NCI-H524 treated with DMSO at 0.1 percent for 48 hours (cell line): ENCODE measurements around the gene ADD1.

ENCODE experiments used
- DNase-seq: peaks from one replicate; lab custom pipeline; 2025; lab: John Stamatoyannopoulos, UW

The ADD1 gene

DNA sequence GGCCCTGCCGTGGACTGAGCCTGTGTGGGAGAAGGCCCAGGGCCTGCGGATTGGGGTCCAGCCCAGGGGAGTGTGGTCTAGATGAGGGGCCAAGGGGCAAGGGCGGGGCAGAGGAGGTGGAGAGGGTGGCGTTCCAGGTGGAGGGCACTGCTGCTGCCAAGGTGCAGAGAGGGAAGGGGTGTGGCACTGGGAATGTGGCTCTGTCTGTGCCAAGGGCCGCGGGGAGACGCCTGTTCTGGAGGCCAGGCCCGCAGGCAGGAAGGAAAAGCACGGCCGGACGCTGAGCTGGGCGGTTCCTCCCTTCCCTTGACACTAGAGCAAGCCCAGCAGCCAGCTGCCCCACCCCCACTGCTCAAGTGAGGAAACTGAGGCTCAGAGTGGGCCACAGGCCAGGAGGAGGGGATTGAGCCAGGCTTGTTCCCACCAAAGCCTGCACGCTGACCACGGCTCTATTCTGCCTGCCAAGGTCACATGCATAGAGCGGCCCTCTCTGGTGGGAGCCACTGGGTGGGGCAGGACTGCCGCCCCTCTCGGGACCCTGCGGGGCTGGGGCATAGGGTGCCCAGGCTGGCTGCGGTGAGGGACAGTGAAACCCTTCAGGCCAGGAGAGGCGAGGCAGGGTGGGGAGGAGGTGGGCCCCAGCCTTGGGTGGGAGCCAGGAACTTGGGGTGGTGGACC is 37.8 kb upstream of the ADD1 start:
- DNase-seq: no peak

DNA sequence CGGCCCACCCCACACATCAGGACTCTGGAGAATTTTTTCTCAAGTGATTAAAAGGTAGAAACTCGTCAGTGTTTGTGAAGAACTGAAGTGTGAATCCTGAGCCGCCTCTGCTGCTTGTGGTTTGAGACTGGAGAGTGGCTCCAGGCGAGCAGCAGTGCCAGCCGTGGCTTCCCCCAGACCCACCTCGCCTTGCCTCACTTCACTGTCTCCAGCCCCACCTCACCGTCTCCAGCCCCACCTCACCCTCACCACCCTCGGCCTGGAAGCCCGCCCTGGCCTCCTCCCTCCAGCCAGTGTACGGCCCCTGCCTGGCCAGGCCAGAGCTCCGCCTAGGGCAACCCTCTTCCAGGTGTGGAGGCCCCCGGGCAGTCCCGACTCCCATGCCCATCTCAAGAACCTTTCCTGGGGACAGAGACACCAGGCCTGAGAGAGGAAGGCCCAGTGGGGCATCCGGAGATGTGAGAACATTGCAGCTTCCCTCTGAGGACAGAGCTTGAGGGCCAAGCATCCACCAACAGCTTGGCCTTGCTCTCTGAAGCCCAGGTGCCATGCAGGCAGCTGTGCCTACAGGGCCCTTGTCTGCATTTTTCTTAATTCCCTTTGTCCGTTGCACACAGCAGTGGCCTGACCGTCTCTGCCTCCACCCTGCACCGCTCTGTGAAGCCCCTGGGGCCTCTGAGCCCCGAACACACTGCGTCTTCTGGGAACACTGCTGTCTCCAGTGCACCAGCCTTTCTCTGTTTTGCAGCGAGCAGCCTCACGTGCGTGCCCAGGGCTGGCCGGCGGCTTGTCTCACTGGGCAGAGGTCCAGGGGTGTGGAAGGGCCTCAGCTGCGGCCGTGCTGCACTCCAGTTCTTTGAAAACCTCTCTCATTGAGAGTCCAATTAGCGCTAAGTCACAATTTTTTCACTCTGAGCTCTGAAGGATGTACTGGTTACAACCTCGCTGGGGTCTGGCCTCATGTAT is 37.0 kb upstream of the ADD1 start:
- DNase-seq: no peak

DNA sequence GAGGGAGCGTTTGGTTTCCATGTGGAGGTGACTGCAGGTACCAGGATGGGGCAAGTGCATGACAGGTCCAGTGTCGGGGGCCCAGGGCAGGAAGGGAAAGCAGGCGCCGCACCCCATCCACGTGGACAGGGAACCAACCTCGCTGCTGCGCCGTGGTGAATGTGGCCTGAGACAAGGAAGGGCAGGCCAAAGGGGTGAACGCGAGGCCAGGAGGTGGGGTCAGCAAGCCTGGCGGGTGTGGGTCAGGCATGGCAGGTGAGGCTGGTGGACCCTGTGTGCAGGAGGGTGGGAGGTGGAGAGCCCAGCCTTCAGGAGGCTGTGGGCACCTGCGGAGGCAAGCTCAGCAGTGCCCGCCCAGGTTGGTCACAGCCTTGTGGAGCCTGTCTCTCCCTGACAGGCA is 36.1 kb upstream of the ADD1 start:
- no peak for DNase-seq

DNA sequence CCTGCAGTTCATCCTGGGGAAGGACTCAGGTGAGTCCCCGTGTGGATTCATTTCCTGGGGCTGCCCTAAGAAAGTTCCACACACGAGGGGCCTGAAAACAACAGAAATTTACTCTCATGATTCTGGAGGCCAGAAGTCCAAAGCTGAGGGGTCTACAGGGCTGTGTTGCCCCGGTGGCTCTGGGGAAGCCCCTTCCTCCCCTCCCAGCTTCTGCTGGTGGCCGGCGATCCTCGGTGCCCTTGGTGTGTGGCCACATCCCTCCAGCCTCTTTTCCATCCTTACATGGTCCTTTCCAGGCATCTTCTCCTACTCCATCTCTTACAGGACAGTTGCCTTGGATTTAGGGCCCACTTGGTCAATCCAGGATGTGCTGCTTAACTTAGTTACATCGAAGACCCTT is 35.6 kb upstream of the ADD1 start:
- no peak for DNase-seq

DNA sequence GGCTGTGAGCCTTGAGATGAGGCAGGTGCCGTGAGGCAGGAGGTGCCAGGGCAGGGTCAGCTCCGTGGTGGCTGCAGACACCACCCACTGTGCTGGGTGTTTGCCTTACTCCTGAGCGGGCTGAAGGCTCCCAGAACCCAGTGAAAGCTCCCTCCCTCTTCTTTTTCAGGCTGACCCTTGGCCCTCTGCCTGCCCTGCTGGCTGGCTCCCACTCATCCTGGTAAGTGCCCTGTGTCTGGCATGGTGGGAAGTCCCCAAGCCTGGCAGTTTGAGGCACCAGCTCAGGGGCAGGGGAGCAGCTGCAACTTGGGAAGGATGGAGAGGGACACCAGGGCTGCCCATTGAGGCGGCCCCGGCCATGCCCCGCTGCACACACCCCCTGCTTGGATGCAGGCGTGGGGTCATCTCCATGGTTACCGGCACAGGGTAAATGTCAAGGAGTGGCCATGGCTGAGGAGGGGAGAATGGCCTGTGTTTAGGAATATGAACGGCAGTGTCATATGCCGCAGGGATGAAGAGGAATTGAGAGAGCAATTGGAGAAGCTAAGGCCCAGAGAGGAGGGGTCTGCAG is 33.9 kb upstream of the ADD1 start:
- no peak for DNase-seq

DNA sequence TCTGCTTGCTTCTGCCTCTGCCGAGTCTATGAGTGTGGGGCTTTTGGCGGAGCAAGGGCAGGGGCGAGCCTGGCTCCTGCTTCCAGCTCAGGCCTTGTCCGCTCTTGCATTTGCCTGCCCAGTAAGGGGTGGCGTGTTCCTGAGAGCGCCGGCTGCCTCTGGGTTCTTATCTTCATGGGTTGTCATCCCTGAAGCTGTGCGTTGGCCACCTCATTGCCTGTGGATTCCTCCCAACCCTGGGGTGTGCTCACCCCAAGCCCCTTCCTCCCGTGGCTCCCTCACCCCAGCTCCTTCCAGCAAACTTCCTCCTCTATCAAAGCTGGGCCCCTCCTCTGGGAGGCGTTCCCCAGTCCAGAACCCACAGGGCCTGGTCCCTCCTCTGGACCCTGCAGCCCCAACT is 33.3 kb upstream of the ADD1 start:
- no peak for DNase-seq

DNA sequence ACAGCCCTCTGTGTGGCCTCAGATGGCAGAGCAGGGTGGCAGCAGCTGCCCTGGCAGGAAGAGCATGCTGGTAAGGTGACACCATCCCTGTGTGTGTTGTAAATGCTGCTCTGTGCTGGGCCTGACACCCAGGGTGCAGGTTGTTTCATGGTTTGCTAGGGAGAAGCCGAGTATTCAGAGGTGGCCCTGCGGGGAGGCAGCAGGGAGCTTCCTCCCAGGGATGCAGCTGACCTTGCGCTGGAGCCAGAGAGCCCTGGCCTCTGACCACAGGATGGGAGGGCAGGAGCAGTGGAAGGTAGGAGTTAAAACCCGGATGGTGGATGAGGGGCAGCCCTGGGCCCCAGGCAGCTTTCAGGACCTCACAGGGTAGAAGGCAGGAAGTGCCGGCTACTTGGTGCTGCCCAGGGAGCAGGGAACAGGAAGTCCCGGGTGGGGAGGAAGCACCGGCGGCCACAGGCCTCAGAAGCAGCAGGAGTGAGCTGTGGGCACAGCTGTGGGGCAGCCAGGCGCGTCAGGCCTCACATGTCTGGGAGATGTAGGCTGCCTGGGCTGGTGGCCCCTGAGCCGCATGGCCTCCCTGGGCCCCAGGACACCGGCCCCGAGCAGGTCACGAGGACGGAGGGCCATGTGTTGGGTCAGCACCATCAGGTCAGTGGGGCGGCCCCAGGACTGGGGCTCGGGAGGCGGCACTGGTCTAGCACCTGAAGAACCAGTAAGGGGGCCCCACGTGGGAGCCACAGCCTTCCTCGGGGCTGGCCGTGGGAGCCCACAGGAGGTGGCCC is 31.6 kb upstream of the ADD1 start:
- no peak for DNase-seq

DNA sequence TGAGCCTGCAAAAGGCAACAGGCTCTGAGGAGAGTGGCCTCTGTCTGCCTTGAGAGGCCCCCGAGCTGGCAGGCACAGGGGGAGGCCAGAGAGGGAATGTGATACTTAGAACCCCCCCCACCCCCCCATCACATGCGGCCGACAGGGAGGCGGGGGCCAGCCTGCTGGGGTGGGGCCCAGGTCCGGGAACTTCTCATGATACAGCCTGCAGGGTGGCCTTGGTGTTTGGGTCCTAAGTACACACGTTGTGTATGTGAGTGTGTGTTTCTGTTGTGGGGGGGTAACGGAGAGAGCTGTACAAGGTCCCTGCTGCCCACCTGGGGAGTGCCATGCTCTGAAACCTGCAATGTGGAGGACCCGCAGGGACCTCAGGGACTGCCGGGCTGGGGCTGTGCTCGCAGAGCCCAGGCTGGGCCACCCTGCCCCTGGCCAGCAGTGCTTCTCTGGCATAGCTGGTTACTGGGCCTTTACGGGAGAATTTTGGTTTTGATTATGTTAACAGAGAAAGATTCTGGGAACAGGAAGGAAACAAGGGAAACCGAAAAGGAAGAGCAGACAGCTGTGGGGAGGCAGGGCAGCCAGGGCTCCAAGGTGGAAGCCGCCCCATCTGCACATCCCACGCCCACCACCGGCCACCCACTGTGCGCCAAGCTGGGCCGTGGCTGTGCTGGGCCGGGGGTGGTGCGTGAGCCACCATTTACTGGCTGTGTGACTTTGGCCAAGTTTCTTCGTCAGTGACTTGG is 30.9 kb upstream of the ADD1 start:
- no peak for DNase-seq

DNA sequence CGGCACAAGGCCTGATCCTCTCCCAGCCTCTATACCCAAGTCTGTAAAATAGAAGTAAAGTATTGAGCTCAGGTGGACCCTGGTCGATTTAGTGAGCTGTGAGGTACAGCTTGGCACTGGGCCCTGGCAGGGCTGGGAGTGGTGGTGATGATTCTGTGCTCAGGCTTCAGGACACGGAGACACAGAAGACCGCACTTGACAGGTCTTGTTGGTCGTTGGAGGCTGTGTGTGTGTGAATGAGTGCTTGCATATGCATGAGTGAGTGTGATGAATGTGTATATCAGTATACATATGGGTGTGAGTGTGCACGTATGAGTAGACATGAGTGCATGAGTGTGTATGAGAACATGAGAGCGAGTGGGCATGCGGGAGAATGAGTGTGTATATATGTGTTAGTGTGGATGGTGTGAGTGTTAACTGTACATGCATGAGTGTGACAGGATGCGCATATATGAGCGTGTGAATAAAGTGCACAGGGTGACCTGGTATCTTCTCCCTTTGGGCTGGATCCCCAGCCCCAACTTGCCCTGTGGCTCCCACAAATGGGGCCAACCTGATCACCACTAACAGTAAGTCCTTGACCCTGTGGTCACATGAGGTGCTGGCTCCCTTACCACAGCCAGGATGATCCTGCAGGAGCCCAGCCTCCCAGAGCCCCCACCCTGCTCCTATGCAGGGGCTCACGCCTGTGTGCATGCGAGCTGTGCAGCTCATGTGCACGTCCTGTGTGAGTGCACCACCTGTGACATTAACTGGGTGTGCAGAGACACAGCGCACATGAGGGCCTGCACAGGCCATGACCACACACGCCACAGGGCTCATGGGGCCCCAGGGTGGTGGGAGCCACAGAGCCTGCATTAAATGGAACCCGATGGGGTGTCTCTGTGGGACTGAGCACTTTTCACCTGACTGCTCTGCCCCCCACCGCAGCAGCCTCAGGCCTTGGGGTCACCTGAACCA is 29.9 kb upstream of the ADD1 start:
- DNase-seq: no peak

DNA sequence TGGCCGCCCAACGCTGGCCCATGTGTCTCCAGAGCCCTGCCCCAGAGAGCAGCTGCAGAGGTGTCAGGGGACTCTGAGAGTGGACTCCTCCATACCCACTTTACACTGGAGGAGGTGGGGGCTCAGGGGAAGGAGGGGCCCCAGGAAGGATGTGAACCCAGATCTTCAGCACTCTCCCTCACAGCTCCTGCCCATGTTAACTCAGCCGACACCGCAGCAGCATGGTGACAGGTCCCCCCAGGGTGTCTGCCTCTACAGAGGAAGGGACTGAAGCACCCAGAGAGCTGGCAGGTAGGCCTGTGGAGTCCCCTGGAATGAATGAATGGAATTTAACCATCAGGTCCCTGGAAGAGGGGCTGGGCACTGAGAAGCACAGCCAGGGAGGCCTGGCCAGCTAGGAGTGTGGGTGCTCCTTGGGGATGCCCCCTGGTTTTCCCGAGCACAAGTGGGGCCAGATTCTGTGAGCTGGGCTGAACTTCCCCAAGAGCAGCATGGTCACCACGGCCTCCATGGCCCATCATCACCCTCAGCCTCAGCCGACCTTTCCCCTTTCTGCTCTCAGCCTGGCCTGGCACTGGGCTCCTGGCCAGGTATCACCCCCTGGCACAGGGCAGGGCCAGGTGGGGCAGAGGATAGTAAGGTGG is 28.9 kb upstream of the ADD1 start:
- no peak for DNase-seq

DNA sequence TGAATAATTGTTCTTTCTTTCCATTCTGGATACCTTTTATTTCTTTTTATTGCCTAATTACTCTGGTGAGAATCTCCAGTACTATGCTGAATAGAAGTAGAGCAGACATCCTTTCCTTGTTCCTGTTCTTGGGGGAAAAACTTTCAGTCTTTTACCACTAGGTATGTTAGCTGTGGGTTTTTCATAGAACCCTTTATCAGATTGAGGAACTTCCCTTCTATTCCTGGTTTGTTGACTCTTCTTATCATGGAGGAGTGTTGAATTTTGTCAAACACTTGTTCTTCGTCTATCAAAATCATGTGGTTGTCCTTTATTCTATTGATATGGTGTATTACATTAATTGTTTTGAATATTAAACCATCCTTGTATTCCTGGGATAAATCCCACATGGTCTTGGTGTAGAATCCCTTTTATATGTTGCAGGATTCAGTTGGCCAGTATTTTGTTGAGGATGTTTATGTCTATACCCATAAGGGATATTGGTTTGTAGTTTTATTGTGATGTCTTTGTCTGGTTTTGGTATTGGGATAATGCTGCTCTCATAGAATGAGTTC is 27.2 kb upstream of the ADD1 start:
- DNase-seq: no peak

DNA sequence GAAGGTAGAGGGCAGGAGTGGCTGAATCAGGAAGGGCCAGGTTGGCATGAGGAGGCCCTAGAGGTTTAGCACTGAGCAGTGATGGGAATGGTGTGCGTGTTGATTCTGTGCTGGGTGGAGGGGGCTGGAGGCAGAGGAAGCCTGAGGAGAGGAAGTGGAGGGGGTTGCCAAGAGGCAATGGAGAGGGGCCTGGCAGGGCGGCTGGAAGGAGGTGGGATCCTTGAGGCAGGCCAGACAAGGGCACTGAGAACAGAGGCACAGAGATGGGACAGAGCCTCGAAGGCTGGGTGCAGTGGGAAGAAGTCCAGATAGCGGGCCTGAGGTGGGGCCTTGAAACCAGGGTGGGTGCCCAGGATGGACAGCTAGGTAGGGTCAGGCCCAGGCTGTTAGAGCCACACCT is 26.5 kb upstream of the ADD1 start:
- DNase-seq: no peak

DNA sequence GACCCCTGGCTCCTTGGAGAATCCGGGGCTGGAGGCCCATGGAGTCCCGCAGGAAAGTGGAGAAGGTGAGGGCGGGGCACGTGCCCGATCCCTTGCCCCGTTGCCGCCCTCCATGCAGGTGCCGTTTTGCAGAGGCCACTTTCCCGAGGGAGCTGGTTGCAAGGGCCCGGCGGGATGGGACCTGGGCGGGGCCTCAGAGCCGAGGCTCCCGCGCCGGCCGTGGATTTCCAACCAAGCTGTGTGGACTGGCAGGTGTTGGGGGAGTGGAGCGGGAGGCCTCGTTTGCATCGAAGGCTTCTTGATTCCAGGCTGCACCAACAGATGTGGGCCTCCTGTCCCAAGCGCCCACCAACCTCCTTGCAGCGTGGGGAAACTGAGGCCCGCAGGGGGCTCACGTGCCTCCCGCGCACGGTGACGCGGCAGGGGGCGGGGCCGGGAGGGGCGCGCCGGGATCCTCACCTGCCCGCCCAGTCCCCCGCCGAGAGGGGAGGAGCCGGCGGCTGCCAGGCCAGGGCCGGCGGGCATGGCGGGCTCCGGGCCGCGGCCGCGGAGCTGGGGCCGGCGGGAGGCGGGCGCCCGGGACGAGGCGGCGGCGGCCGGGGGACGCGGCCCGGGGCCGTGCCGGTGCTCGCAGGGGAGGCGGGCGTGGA is 25.8 kb upstream of the ADD1 start:
- DNase-seq: no peak

DNA sequence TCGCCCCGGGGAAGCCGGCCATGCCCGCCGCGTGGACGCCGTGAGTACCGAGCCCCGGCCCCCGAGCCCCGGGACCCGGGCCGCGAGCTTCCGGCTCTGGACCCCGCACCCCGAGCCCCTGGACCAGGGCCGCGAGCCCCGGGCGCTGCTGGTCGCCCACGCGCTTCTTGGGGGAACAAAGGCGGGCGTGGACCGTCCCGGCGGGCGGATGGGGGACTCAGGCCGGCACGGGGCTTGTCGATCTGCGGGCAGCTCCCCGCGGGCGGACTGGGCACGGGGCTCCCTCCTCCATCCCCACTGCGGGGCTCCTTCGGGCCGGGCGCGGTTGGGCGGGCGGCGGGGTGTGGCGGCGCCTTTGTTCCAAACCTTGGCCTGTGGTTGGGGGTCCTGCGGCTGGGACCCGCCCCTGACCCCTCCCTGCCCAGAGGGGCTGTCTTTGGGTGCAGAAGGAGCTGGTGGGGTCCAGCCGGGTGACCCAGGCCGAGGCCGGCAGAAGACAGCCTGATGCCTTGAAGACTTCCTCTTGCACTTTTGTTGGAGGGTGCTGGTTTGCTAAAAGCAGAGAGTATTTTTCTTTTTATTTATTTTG is 25.2 kb upstream of the ADD1 start:
- no peak for DNase-seq

DNA sequence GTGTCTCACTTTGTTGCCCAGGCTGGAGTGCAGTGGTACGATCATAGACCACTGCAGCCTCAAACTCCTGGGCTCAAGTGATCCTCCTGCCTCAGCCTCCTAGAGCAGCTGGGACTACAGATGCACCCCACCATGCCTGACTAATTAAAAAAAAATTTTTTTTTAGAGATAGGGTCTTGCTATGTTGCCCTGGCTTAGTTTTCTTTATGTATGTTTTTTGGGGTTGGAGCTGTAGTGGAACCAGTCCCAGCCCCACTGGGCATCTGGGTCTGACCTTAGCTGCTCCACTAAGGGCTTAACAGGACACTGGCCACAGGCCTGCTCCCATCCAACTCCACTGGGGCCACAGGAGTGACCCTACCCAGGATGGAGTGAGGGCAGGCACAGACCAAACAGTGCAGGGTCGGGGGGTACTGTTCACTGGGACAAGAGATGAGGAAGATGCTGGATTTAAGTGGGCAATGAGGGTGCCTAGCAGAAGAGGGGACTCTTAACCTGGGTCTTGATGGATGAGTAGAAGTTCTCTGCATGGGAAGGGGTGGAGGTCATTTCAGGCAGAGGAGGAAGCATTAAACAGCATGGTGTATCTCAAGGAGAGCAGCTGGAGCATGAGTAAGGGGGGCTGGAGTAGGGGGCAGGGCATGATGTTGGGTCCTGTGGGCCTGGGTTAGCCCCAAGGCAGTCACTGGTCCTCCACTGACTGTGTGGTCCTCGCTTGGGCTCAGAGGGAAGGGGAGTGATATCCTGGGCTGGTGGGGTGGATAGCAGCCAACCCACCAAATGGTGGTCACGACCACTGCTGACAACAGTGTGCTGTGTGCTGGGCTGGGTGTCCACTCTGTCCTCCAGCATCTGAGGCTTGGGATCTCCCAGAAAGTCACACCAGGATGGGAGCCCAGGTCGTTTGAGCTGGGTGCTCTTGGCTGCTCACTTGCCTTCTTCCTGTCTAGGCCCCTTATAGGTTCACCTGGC is 24.1 kb upstream of the ADD1 start:
- no peak for DNase-seq

DNA sequence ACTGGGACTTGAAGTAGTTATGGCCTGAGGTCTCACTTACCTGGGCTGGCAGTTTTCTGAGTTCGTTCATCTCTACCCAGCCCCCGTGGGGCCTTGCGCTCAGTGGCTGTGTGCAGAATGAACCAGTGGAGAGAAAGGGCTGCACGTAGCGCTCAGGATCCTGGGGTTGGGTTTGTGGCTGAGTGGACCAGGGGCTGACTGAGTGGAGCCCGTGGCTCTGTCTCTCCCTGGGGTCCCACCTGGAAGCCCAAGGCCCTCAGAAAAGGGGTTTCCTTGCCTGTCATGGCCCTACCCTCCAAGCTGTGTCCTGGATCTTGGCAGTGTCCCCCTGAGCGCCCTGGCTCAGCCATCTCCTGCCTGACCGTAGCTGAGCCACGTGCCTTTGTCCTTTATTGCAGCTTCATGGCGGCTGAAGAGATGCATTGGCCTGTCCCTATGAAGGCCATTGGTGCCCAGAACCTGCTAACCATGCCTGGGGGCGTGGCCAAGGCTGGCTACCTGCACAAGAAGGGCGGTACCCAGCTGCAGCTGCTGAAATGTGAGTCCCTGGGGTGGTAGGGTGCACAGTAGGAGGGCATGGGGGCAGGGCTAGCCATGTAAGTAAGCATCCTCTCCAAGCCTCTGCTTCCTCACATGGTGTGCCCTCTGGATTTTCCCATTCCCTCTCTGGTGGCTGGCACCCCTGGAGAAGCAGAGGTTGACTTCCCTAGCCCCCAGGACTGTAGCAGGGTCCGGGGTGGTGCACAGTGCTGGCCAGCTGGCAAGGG is 23.2 kb upstream of the ADD1 start:
- DNase-seq: no peak
